ENCODE data around the gene ZNF488. TPM values are rescaled to one million over a fixed set of nuclear protein-coding genes. Genes with fewer than 3 reads are reported as not detected.

The ZNF488 gene
- total RNA-seq, 2 donors from 2014 or later: 0.53 to 1.2 TPM

DNA sequence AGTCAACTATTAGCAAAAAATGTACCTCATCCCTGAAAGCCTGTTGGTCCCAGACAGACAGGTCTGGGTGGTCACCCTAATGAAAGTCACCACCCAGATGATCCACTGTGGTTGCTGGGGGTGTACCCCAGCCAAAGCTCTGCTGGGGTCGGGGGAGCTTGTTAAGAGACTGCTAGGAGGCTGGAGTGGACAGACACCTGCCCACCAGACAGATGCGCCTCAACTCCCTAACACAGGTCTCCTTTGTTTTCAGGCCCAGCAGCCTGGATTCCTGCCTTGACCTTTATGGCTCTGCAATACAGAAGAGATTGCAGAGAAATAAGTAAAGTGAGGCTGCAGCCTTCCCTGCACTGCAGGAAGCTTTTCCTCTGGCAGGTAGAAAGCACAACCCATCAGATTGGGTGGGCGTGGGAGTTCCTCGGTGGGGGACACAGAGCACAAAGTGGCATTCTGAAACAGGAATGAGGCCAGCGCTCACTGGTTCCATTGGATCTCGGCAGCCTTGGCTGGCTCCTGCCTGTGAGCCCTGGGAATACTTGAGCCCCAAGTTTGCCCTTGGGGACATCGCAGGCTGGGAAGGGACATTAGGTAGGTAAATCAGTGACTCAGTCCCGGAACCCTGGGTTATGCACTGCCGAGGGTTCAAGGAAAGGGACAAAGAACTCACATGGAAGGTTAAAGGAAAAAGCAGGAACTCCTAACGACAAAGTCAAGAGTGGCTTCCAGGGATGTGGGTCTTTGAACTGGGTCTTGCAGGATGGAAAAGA, 18.0 kb upstream of the ZNF488 start:
- Histone ChIP-seq H3K9me3 (ENCODE audit: control insufficient read depth, low read length) (no peaks in the 10 kb centered on the region), H3K27ac (ENCODE audit: low read depth, low read length) (no peak overlapping the region), H3K27me3 (ENCODE audit: control insufficient read depth, insufficient read depth, low read length, poor library complexity, severe bottlenecking) (no peaks in the 10 kb centered on the region), H3K4me1 (ENCODE audit: control insufficient read depth, insufficient read depth, low read length) (peaks cover 12% of the 10 kb centered on the region), H3K9ac (ENCODE audit: extremely low read depth, low read length, poor library complexity, severe bottlenecking) (no peak overlapping the region), H3K4me3 (ENCODE audit: low read length) (no peak overlapping the region), H3K36me3 (ENCODE audit: control insufficient read depth, insufficient read depth, low read length) (no peaks in the 10 kb centered on the region)
- Mint-ChIP-seq H3K36me3 (ENCODE audit: low read depth) (no peaks in the 10 kb centered on the region), H3K4me1 (peaks cover 34% of the 10 kb centered on the region), H3K9me3 (no peaks in the 10 kb centered on the region), H3K27ac (peak overlapping the region; percentile 26), H3K4me3 (no peak overlapping the region), H3K27me3 (ENCODE audit: insufficient read depth) (peaks cover 18% of the 10 kb centered on the region)
- 70 to 77% methylated on average over 6 to 10 of the region's 10 CpGs for WGBS, 2 experiments (ENCODE audit: insufficient coverage in 1 of 2, insufficient read length in 1 of 2)
- TF ChIP-seq, protein P1, sequence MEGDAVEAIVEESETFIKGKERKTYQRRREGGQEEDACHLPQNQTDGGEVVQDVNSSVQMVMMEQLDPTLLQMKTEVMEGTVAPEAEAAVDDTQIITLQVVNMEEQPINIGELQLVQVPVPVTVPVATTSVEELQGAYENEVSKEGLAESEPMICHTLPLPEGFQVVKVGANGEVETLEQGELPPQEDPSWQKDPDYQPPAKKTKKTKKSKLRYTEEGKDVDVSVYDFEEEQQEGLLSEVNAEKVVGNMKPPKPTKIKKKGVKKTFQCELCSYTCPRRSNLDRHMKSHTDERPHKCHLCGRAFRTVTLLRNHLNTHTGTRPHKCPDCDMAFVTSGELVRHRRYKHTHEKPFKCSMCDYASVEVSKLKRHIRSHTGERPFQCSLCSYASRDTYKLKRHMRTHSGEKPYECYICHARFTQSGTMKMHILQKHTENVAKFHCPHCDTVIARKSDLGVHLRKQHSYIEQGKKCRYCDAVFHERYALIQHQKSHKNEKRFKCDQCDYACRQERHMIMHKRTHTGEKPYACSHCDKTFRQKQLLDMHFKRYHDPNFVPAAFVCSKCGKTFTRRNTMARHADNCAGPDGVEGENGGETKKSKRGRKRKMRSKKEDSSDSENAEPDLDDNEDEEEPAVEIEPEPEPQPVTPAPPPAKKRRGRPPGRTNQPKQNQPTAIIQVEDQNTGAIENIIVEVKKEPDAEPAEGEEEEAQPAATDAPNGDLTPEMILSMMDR (conservative IDR thresholded peaks at IDR 0.05): no peak
- no peak for DNase-seq

DNA sequence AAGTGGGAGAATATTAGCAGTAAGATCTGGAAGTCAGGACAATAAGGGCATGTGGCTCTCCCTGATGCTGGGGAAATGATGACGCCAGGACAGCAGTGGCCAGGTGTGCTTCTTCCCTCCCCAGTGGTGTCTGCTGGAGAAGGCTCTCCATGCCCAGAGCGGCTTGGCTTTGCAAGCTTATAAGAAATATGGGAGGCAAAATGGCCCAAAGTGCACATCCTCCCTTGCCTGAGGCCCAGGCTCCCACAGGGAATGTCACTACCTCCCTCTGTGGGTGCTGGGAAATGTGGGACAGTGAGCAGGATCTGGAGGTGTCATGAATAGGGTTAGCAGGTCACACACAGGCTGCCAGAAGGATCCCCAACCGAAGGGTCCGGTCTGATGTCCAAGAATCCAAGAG, 17.1 kb upstream of the ZNF488 start:
- no peak overlapping the region for H3K4me3 Mint-ChIP-seq
- 99 to 100% methylated on average over 3 to 4 of the region's 4 CpGs for WGBS, 2 experiments (ENCODE audit: insufficient coverage in 1 of 2, insufficient read length in 1 of 2)
- DNase-seq: no peak

DNA sequence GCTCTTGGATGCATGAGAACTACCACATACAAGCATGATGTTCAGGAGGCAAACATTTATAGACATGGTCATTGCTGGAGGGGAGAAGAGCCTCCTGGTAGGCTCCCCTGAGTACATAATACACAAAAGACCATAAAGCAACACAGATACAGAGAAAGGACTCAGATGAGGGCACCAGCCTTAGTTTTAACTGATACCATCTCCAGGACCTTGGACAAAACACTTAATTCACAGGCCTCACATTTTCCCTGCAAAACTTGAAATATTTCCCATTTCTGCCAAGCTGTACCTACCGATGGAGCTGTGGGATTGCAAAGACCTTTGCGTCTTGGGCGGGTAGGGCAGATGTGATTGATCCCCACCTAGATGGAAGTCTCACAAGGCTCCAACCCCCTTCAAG, 16.7 kb upstream of the ZNF488 start:
- Mint-ChIP-seq H3K27me3 (ENCODE audit: insufficient read depth) (peaks cover 17% of the 10 kb centered on the region), H3K4me3 (no peak overlapping the region), H3K4me1 (peaks cover 42% of the 10 kb centered on the region), H3K9me3 (no peaks in the 10 kb centered on the region), H3K36me3 (ENCODE audit: low read depth) (no peaks in the 10 kb centered on the region), H3K27ac (no peak overlapping the region)
- 100% methylated on average over 3 of the region's 3 CpGs for WGBS, 2 experiments (ENCODE audit: insufficient coverage in 1 of 2, insufficient read length in 1 of 2)
- peaks cover 16% of the 10 kb centered on the region for H3K4me1 ChIP-seq (ENCODE audit: control insufficient read depth, insufficient read depth, low read length)
- TF ChIP-seq, protein P1 (conservative IDR thresholded peaks at IDR 0.05): no peak
- no peak overlapping the region for H3K27ac ChIP-seq (ENCODE audit: low read depth, low read length)
- no peak overlapping the region for H3K4me3 ChIP-seq (ENCODE audit: low read length)
- H3K9ac ChIP-seq (ENCODE audit: extremely low read depth, low read length, poor library complexity, severe bottlenecking): no peak overlapping the region
- no peaks in the 10 kb centered on the region for H3K27me3 ChIP-seq (ENCODE audit: control insufficient read depth, insufficient read depth, low read length, poor library complexity, severe bottlenecking)
- no peaks in the 10 kb centered on the region for H3K9me3 ChIP-seq (ENCODE audit: control insufficient read depth, low read length)
- no peaks in the 10 kb centered on the region for H3K36me3 ChIP-seq (ENCODE audit: control insufficient read depth, insufficient read depth, low read length)
- DNase-seq: no peak

More for the DNA sequence above, 17.1 kb upstream of the ZNF488 start:
- Mint-ChIP-seq H3K9me3 (no peaks in the 10 kb centered on the region), H3K27me3 (ENCODE audit: insufficient read depth) (peaks cover 18% of the 10 kb centered on the region), H3K4me1 (peaks cover 42% of the 10 kb centered on the region), H3K27ac (no peak overlapping the region), H3K36me3 (ENCODE audit: low read depth) (no peaks in the 10 kb centered on the region)
- Histone ChIP-seq H3K4me1 (ENCODE audit: control insufficient read depth, insufficient read depth, low read length) (peaks cover 16% of the 10 kb centered on the region), H3K36me3 (ENCODE audit: control insufficient read depth, insufficient read depth, low read length) (no peaks in the 10 kb centered on the region), H3K27me3 (ENCODE audit: control insufficient read depth, insufficient read depth, low read length, poor library complexity, severe bottlenecking) (no peaks in the 10 kb centered on the region), H3K9me3 (ENCODE audit: control insufficient read depth, low read length) (no peaks in the 10 kb centered on the region), H3K4me3 (ENCODE audit: low read length) (no peak overlapping the region), H3K9ac (ENCODE audit: extremely low read depth, low read length, poor library complexity, severe bottlenecking) (no peak overlapping the region), H3K27ac (ENCODE audit: low read depth, low read length) (no peak overlapping the region)
- TF ChIP-seq, protein P1 (conservative IDR thresholded peaks at IDR 0.05): no peak

Data from endodermal cell (in vitro differentiated cells).